HFF-Myc (cell line): ENCODE data around the gene UTP11.

Experiments
- DNase-seq: peaks from one replicate; pipeline ENCODE4 v3.0.0-alpha.2; 2011; ENCODE audit warnings: low read depth; ENCODE audit errors: extremely low read depth
- H3K4me3 ChIP-seq: replicated peaks from 2 replicates; pipeline ENCODE4 v1.5.1; 2011; ENCODE audit warnings: low read depth, mild to moderate bottlenecking, control low read depth, low read length
- TF ChIP-seq, protein P1 (sequence below): IDR thresholded peaks from 2 replicates; pipeline ENCODE4 v1.5.1; 2012; ENCODE audit warnings: mild to moderate bottlenecking, low read depth, low read length, control low read depth; ENCODE audit errors: missing control alignments

Gene UTP11

DNA sequence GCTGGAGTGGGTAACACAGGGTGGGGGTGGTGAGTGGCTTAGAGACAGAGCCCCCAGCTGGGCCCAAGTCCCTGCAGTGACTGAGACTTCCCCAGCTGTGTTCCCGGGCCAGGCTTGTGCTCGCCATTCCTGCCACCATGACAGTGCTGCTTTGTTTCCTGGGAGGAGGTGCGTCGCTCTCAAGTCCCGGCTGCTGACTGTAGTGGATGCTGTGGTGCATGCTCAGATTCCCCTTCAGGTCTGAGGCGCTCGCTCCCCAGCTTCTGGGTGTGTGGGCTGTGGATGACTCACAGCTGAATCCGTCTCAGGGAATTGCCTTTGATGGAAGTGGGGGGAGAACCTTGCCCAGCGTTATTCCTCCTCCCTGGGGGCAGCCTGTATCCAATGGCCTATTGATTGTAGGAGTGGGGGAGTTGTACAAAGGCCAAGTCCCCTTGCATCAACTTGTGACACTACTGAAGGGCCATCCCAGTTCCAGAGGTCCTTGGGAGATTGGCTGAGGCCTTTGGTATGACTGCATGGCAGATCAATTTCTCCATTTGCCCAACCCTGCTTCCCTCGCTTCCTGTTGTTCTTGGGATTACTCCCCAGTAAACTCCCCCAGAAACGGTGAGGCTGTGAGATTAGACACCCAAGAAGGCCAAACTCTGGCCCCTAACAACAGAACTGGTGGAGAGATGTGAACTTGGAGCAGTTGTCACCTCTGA lies 51.8 kb downstream of the UTP11 start:
- TF ChIP-seq, protein P1, sequence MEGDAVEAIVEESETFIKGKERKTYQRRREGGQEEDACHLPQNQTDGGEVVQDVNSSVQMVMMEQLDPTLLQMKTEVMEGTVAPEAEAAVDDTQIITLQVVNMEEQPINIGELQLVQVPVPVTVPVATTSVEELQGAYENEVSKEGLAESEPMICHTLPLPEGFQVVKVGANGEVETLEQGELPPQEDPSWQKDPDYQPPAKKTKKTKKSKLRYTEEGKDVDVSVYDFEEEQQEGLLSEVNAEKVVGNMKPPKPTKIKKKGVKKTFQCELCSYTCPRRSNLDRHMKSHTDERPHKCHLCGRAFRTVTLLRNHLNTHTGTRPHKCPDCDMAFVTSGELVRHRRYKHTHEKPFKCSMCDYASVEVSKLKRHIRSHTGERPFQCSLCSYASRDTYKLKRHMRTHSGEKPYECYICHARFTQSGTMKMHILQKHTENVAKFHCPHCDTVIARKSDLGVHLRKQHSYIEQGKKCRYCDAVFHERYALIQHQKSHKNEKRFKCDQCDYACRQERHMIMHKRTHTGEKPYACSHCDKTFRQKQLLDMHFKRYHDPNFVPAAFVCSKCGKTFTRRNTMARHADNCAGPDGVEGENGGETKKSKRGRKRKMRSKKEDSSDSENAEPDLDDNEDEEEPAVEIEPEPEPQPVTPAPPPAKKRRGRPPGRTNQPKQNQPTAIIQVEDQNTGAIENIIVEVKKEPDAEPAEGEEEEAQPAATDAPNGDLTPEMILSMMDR: no peak
- DNase-seq: peak; percentile 60
- H3K4me3 ChIP-seq: no peak overlapping the region

DNA sequence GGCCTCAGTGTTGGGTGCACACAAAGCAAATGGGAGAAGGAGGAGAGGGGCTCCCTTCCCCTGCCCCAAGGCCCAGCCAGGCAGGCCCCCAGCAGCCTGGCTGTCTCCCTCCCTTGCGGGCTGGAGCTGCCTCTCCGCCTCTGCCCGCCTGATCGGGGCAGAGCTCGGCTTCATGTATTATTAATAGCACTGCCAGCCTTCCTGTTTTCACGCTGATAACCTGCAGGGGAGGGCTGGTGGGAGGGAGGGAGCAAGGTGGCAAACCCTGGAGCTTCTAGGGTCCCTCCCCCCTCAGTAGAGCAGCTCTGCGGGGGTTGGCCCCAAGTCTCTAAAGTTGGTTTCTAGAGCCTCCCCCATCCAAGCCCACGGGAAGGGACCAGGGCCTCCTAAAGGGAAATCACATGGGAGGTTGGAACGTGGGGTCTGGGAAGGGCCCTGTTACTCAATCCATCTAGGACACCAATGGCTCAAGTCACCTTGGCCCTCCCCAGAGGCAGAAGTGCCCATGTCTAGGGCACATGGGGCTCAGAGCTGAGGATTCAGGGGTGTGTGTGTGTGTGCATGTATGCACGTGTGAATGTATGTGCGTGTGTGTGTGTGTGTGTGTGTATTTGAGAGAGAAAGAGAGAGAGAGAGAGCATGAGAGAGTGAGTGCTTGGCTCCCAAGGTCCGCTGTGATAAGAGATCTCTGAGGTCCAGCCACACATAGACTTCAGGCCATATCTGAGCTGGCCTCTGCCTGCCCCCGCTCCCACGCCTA lies 55.9 kb downstream of the UTP11 start:
- DNase-seq: no peak
- TF ChIP-seq, protein P1: no peak
- H3K4me3 ChIP-seq: no peak overlapping the region

DNA sequence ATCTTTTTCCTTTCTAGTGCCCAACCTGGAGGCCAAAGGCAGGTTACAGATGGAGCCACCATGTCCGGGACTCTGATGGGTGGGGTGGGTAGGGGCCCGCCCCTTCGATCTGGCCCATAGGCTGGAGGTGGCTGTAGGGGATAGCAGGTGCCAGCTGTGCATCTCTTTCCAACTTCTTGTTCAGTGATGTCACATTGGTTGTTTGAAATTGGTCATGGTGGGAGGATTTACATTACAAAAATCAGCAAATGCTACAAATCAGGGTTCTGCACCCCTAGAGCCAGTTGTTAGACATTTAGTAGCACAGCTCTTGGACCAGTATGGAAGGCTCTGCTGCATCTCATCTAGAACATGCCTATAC lies 56.4 kb downstream of the UTP11 start:
- no peak overlapping the region for H3K4me3 ChIP-seq
- no peak for DNase-seq
- TF ChIP-seq, protein P1: no peak

DNA sequence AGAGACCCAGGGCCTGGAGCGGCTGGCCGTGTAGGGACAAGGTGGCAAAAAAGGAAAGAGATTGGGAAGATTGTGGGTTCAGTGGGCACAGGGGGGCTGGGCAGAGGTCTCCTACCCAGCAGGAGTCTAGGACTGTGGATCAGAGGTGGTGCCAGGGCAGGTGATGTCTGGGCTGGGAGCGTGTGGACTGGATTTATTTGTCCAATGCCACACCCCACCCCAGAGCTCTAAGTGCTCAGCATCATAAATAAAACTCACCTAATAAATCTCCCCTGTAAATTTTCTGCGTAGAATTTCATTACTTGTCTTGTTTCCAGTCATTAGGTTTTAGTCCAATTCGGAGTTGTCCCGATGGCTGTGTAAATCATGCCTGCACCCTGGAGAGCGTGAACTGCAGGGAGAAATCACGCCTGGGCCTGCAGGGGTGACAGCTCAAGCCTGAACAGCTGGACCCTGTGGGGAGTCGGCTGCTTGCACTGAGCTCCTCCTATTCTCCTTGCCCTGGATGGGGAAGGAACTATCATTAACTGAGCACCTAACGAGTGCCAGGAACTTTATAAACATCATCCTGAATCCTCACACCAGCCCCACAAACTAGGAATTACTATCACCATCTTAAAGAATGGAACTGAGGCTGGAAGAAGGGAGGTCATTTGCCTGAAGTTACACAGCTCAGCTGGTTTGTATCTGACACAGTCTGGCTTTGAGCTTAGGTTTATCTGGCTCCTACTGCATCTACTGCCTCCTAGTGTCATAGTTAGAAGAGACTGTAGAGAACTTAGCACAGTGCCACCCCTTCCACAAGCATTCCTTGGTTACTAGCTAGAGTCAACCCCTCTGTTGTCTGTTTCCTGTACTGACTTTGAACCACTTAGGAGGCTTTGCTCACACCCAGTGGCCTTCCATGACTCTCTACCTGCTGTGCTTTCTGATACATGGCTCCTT lies 59.0 kb downstream of the UTP11 start:
- no peak overlapping the region for H3K4me3 ChIP-seq
- TF ChIP-seq, protein P1: peak; percentile 40
- DNase-seq: no peak

DNA sequence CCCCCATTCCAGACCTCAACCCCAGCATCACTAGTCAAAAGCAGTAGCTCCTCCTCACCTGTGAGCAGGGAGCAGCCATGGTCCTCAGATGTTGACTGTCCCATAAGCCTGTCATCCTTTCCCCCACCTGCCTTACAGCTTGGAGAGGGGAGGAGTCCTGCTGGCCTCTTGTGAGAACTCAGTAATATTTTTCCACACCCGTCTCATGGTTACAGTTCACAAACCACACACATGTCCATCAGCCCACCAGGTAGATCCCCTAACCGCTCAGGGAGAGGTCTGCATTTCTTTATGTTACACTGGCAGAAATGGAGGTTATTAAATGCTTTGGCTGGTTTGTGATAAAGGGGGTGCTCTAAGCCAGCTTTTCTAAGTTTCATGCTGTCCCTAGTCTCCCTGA lies 60.3 kb downstream of the UTP11 start:
- no peak for DNase-seq
- H3K4me3 ChIP-seq: no peak overlapping the region
- TF ChIP-seq, protein P1: no peak

DNA sequence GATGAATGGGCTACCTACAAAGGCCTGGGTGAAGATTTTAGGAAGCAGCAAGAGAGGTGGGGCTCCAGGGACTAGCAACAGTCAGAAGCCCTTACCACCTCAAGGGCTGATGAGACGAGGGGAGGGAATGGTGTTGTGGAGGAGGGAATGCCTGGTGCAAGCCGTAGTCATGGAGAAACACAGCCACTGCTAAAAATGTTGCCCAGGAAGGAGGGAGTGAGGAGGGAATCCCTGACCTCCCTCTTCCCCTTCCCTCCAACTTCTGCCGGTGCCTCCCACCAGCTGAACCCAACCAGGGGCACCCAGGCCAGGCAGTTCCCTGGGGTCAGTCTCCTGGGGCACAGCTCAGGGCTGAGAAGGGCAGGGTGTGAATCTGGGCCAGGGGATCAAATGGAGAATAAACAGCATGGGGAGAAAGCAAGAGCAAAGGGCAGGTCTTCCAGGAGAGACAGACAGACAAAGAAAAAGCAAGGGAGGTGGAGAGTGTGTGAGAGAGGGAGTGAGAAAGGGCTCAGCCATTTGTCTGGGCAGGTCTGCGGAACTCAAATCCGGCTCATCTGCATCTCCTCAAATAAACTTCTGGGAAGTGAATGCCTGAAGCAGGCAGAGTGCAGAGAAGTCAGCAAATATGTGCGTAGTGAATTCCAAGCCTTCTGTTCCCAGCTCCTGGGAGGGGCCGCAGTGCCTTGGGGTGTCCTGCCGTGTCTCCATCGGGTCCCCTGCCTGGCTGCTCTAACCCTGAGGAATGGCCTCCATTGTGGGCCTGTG lies 61.2 kb downstream of the UTP11 start:
- DNase-seq: no peak
- H3K4me3 ChIP-seq: no peak overlapping the region
- TF ChIP-seq, protein P1: no peak
